Adipocyte (in vitro differentiated cells): ENCODE results near the gene LRRC45.

Experiments used
- DNase-seq: peaks from one replicate; pipeline ENCODE4 v3.0.0-alpha.2; 2015; ENCODE audit warnings: low read depth
- H3K27me3 ChIP-seq: replicated peaks from 2 replicates; pipeline ENCODE4 v1.7.0; 2013; ENCODE audit warnings: mild to moderate bottlenecking, low read length, moderate library complexity; ENCODE audit not compliant: control insufficient read depth, insufficient read depth
- H3K36me3 ChIP-seq: 2 replicates; pipeline ENCODE4 v1.7.0; 2013; ENCODE audit warnings: low read length, mild to moderate bottlenecking, moderate library complexity; ENCODE audit not compliant: control insufficient read depth, insufficient read depth, severe bottlenecking
- H3K4me1 ChIP-seq: 2 replicates; pipeline ENCODE4 v1.7.0; 2013; ENCODE audit warnings: mild to moderate bottlenecking, low read length, moderate library complexity; ENCODE audit not compliant: control insufficient read depth, insufficient read depth
- H3K4me3 ChIP-seq: 2 replicates; pipeline ENCODE4 v1.7.0; 2013; ENCODE audit warnings: mild to moderate bottlenecking, low read length, moderate library complexity
- H3K9ac ChIP-seq: 2 replicates; pipeline ENCODE4 v1.7.0; 2013; ENCODE audit warnings: mild to moderate bottlenecking, low read length, moderate library complexity
- H3K9me3 ChIP-seq: 2 replicates; pipeline ENCODE4 v1.7.0; 2013; ENCODE audit warnings: mild to moderate bottlenecking, low read length, moderate library complexity; ENCODE audit not compliant: control insufficient read depth

LRRC45 gene

DNA sequence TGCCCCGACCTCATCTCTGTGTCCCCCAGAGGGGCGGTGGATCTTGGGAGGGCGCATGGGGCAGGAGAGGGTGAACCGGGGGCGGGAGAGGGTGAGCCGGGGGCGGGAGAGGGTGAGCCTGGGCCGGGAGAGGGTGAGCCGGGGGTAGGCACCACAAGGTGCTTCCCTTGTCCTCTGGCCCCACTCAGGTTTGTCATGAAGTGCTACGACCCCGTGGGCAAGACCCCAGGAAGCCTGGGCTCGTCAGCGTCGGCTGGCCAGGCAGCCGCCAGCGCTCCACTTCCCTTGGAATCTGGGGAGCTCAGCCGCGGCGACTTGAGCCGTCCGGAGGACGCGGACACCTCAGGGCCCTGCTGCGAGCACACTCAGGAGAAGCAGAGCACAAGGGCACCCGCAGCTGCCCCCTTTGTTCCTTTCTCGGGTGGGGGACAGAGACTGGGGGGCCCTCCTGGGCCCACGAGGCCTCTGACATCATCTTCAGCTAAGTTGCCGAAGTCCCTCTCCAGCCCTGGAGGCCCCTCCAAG is 26.8 kb upstream of the LRRC45 start:
- no peak overlapping the region for H3K9ac ChIP-seq
- H3K36me3 ChIP-seq, result peaks cover 11% of the 10 kb centered on the region
- H3K4me3 ChIP-seq, result no peak overlapping the region
- H3K27me3 ChIP-seq, result no peaks in the 10 kb centered on the region
- no peaks in the 10 kb centered on the region for H3K9me3 ChIP-seq
- H3K4me1 ChIP-seq, result peaks cover 10% of the 10 kb centered on the region
- no peak for DNase-seq

GRCh38 chr17:81996757-81997441 is 26.2 kb upstream of the LRRC45 start:
- no peak for DNase-seq
- H3K36me3 ChIP-seq, result peaks cover 11% of the 10 kb centered on the region
- no peak overlapping the region for H3K9ac ChIP-seq
- H3K9me3 ChIP-seq, result no peaks in the 10 kb centered on the region
- H3K4me1 ChIP-seq, result peaks cover 4% of the 10 kb centered on the region
- H3K4me3 ChIP-seq, result no peak overlapping the region
- H3K27me3 ChIP-seq, result no peaks in the 10 kb centered on the region

DNA sequence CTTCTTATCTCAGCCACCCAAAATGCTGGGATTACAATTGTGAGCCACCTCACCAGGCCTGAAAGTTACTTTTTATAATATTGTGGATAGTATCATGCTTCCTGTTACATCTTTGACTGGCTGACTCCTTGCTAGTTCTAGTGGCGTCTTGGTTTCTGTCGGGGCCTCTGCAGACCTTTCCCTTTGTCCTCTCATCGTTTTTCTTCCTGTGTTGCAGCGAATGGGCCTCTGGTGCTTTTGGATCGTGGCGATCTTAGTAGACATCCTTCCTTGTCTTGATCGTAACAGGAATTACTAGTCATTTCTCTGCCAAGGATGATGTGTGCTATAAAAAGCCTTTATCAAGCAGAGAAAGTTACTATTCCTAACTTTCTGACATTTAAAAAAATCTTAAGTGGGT is 24.9 kb upstream of the LRRC45 start:
- no peak overlapping the region for H3K4me3 ChIP-seq
- no peak for DNase-seq
- H3K9me3 ChIP-seq, result no peaks in the 10 kb centered on the region
- H3K36me3 ChIP-seq, result peaks cover 11% of the 10 kb centered on the region
- H3K4me1 ChIP-seq, result peaks cover 6% of the 10 kb centered on the region
- no peaks in the 10 kb centered on the region for H3K27me3 ChIP-seq
- no peak overlapping the region for H3K9ac ChIP-seq

- Histone ChIP-seq H3K36me3 (peaks cover 8% of the 10 kb centered on the region), H3K4me1 (peaks cover 10% of the 10 kb centered on the region), H3K4me3 (no peak overlapping the region), H3K27me3 (no peaks in the 10 kb centered on the region), H3K9me3 (no peaks in the 10 kb centered on the region), H3K9ac (no peak overlapping the region)
- DNase-seq, result no peak
These were observed 24.2 kb upstream of the LRRC45 start for GRCh38 chr17:81998691-81999438.

DNA sequence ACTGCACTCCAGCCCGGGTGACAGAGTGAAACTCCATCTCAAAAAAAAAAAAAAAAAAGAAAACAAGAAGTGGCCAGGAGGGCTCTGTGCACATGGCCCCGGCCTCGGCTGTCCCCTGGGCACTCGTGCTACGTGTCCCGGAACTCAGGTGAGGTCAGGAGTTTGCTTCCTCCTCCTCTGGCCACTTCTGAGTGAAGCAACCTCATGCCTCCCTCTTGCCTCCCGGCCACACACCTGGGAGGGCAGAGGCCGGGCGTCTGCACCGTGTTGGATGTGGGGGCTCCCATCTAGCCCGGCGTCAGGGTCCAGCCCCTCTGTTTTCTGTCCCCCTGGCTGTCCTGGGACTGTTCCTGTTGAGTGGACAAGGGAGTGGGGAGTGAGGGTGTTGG is 23.5 kb upstream of the LRRC45 start:
- Histone ChIP-seq H3K4me1 (peaks cover 16% of the 10 kb centered on the region), H3K36me3 (peaks cover 8% of the 10 kb centered on the region), H3K4me3 (no peak overlapping the region), H3K9ac (no peak overlapping the region), H3K27me3 (no peaks in the 10 kb centered on the region), H3K9me3 (no peaks in the 10 kb centered on the region)
- no peak for DNase-seq

DNA sequence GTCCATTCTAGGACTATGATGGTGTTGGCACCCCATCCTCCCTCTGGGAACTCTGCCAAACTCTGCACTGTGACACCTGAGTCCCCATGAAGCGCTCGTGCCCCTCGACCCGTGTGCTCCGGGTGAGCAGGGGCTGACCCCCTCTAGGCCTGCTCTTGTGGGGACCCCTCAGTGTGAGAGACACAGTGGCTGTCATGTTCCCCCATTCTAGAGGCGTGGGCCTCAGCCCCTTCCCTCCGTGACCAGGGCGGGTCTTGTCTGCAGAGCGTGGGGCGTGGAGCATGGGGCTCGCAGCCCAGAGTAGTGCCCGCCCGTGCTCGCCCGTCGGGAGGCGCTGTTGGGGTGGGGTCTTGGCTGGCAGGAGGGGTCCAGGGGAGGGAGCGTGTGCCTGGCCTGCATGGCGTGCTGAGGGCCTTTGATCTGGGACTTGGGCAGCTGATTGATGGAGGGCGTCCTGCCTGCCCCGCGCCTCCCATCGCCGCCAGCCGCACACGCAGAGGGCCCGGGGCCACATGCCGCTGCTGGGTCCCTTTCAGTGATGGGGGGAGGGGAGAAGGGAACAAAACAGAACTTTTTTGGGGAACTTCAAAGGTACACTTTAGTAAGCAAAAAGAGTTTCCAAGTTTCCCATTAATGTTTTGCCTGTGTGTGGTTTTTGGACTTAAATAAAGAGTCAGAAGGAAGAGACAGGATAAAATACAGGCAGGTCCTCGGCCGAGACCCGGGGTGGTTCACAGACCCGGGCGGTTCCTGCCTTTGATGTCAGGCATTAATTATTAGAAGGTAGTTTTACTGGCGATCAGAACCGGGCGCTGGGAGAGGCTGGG is 22.9 kb upstream of the LRRC45 start:
- Histone ChIP-seq H3K9ac (no peak overlapping the region), H3K4me3 (no peak overlapping the region), H3K27me3 (no peaks in the 10 kb centered on the region), H3K36me3 (peaks cover 8% of the 10 kb centered on the region), H3K4me1 (peaks cover 16% of the 10 kb centered on the region), H3K9me3 (no peaks in the 10 kb centered on the region)
- DNase-seq, result no peak

GRCh38 chr17:82000803-82001570 is 22.1 kb upstream of the LRRC45 start:
- H3K36me3 ChIP-seq, result peaks cover 8% of the 10 kb centered on the region
- no peaks in the 10 kb centered on the region for H3K9me3 ChIP-seq
- H3K9ac ChIP-seq, result no peak overlapping the region
- no peaks in the 10 kb centered on the region for H3K27me3 ChIP-seq
- H3K4me1 ChIP-seq, result peaks cover 20% of the 10 kb centered on the region
- no peak for DNase-seq
- H3K4me3 ChIP-seq, result no peak overlapping the region

GRCh38 chr17:82001571-82002056 is 21.5 kb upstream of the LRRC45 start:
- peaks cover 26% of the 10 kb centered on the region for H3K4me1 ChIP-seq

GRCh38 chr17:82003411-82004381 is 19.4 kb upstream of the LRRC45 start:
- H3K4me1 ChIP-seq, result peaks cover 26% of the 10 kb centered on the region
- H3K36me3 ChIP-seq, result no peaks in the 10 kb centered on the region
- H3K4me3 ChIP-seq, result no peak overlapping the region
- H3K9me3 ChIP-seq, result no peaks in the 10 kb centered on the region
- no peaks in the 10 kb centered on the region for H3K27me3 ChIP-seq
- DNase-seq, result peak; percentile 96
- peak overlapping the region; percentile 42 for H3K9ac ChIP-seq

More at GRCh38 chr17:82001571-82002056, 21.5 kb upstream of the LRRC45 start:
- H3K4me3 ChIP-seq, result no peak overlapping the region
- H3K36me3 ChIP-seq, result peaks cover 6% of the 10 kb centered on the region
- H3K27me3 ChIP-seq, result no peaks in the 10 kb centered on the region
- DNase-seq, result no peak
- no peaks in the 10 kb centered on the region for H3K9me3 ChIP-seq
- H3K9ac ChIP-seq, result no peak overlapping the region
